Muscle of back (tissue), 11 donors: Measurements from ENCODE around the gene RAD51D. TPM values are rescaled to one million over a fixed set of nuclear protein-coding genes. Genes with fewer than 3 reads are reported as not detected.
A peak's percentile ranks its signal among the peaks of the same experiment; 100 is the strongest.
"Not testable (repeated sequence)": the region's sequence is repeated elsewhere in the genome, so short reads cannot be mapped to it uniquely, and the experiment has no call there.

ENCODE experiments used
- DNase-seq, 3 donors: peaks; one replicate each; pipeline versions ENCODE4 v3.0.0 to v3.0.0-alpha.2; 2013
- polyA plus RNA-seq, 10 donors: library from polyadenylated mRNA; unstranded; fragments of 120-200 nt; gene quantifications; one replicate each; pipeline ENCODE4 v1.2.1, GENCODE V29; 2013; ENCODE audit not compliant: insufficient read length in 10 of 10

Gene RAD51D
- polyA plus RNA-seq, 10 donors = 4.4 to 8.4 (median 7.1) TPM

DNA sequence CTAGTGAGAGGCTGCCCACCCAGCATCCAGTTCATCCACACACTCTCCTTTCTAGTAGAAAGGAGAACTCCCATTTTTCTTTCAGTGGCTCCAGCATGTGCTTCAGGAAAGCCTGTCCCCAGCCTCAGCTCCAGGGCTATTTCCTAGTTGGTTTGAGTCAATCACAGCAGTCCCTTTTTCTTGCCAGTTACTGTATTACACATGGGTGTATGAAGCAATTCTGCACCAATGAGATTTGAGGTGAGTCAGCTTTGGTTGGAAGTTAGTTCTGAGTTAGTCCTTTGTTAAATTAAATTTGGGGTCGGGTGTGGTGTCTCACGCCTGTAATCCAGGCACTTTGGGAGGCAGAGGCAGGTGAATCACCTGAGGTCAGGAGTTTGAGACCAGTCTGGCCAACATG lies 24.8 kb downstream of the RAD51D start:
- peak in 1 of 3 donors; percentile 28 for DNase-seq

DNA sequence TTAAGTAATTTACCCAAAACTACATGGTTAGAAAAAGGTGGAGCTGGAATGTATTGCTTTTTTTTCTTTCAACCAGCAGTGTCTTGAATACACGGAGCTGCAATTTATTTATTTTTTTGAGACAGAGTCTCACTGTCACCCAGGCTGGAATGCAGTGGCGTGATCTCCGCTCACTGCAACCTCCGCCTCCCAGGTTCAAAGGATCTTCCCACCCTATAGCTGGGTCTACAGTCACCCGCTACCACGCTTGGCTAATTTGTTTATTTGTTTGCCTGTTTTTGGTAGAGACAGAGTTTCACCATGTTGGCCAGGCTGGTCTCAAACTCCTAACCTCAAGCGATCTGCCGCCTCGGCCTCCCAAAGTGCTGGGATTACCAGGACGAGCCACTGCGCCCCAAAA lies 29.0 kb downstream of the RAD51D start:
- DNase-seq = not testable (repeated sequence)

DNA sequence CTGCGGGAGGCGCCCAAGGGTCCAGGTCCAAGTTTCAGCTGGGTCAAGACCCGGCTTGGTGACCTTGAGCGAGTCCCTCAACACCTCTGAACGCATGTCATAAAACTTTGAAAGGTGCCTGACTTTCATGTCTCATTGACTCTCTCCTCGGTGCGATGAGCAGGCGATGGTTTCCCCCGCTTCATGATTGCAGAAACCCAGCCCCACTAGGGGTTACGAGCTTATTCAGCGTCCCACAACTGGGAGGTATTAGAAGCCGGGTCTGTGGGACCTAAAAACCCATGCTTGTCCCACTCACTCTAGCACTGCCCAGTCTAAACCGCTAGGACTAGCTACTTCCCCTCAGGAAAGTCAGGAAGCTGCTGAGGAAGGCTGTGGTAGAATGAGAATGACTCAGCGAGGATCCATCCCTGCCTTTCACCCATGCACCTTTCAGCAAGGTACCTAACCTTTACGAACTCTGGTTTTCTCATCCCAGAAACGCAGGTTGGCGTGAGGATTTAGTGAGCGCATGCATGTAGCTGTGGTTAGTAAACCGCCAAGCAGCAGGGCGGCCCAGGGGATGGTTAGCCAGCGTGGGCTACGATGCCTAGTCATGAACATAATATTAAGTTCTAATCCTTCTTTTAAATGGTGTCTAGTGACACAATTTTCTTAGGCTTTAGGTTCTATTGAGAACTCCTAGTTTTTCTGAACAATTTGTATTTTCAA lies 29.9 kb downstream of the RAD51D start:
- peak in 1 of 3 donors; percentile 15 for DNase-seq

DNA sequence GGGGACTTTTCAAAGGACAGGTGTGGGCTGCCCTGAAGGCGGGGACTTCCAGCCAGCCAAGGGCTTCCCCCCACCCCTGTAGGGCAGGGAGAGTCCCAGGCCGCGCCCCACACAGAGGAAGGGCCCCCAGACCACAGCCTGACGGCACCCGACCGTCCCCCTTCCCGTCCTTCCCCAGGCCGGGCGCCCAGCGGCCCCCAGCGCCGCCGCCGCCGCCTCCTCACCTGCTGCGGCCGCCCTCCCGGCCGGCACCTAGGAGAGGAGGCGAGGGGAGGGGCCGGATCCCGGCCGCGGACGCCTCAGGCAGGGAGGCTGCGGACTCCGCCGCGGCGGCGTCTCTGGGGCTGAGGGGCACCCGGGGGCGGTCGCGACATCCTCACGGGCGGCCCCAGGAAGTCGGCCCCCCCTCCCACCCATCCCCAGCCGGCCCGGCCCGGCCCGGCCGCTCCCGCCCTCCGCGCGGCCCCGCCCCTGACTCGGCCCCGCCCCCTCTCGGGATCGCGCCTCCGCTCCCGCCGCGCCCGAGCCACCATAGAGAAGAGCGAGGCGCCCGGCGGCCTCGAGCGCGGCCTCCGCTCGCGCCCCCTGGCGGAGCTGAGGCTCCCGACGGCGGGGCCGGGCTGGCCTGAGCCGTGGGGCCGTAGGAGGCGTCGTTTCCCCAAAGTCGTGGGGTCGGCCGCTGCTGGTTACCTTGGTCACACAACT lies 30.6 kb downstream of the RAD51D start:
- DNase-seq = peak; percentile 77 to 93 (median 90)

DNA sequence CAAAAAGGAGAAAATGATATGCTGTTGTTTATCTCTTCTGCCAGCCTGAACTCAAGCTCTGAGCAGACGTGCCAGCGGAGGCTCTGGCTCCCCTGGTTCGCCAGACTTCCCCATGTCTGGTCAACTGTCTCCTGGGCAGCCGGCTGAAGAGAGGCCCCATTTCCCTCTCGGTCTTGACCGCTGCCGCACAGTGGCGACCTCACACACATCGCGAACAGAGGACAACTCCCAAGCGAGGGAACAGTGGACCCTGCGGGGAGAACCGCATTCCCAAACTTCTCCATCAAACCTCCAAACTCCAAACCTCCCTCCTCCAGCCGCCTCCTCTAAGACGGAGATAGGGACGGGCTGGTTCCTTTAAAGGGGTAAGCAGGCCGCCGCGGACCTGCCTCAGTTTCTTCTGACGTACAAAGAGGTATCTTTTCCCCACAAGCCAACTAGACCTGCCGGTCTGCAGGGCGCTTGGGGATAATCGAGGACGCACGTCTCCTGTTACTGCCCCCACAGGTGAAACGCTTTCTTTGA lies 31.2 kb downstream of the RAD51D start:
- DNase-seq = peak; percentile 8 to 76 (median 46)

- DNase-seq = peak in 1 of 3 donors; percentile 0
Measured at GRCh38 chr17:35087731-35088355, 31.8 kb downstream of the RAD51D start.

GRCh38 chr17:35086931-35087573 lies 32.6 kb downstream of the RAD51D start:
- DNase-seq = no peak

GRCh38 chr17:35086164-35086563 lies 33.5 kb downstream of the RAD51D start:
- DNase-seq = no peak

GRCh38 chr17:35084987-35085386 lies 34.7 kb downstream of the RAD51D start:
- peak in 1 of 3 donors; percentile 6 for DNase-seq

DNA sequence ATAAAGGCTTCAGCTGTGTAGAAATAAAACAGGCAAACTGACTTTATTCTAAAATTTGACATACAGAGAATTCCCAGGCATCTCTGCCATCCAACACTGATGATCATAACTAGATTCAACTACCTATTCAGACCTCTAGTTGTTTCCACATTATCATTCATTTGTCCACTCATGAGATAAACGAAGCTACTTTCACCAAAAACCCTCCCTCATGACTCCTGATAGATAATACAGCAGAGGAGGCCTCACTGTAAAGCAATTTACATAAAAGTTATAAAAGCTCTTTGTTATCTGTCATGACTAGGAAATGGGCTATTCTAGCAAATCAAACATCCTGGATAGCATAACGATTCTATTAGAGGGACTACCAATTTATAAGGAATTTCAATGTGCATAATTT lies 36.6 kb downstream of the RAD51D start:
- DNase-seq = no peak

GRCh38 chr17:35082073-35082657 lies 37.5 kb downstream of the RAD51D start:
- DNase-seq = peak in 1 of 3 donors; percentile 70

GRCh38 chr17:35081638-35082037 lies 38.0 kb downstream of the RAD51D start:
- no peak for DNase-seq

DNA sequence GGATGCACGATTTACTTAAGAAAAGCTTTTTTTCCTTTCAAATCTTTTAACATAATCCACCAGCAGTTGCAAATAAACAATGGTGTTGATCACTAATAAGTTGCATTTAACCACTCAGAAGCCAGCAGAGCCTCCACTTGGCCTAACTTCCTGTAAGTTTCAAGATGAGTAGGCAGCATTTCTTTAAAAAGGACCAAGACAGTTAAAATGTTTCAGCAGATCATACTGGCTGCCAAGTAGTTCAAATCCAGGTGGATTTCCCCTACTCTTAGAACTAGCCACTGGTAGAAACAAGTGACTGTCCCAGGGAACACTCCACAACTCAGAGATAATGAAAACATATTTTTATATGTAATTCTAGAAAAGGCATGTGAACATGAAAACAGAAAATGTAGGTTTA lies 39.1 kb downstream of the RAD51D start:
- DNase-seq = no peak

- DNase-seq = no peak
Measured at GRCh38 chr17:35079547-35080423, 39.9 kb downstream of the RAD51D start.

GRCh38 chr17:35076874-35077273 lies 42.8 kb downstream of the RAD51D start:
- DNase-seq = no peak

DNA sequence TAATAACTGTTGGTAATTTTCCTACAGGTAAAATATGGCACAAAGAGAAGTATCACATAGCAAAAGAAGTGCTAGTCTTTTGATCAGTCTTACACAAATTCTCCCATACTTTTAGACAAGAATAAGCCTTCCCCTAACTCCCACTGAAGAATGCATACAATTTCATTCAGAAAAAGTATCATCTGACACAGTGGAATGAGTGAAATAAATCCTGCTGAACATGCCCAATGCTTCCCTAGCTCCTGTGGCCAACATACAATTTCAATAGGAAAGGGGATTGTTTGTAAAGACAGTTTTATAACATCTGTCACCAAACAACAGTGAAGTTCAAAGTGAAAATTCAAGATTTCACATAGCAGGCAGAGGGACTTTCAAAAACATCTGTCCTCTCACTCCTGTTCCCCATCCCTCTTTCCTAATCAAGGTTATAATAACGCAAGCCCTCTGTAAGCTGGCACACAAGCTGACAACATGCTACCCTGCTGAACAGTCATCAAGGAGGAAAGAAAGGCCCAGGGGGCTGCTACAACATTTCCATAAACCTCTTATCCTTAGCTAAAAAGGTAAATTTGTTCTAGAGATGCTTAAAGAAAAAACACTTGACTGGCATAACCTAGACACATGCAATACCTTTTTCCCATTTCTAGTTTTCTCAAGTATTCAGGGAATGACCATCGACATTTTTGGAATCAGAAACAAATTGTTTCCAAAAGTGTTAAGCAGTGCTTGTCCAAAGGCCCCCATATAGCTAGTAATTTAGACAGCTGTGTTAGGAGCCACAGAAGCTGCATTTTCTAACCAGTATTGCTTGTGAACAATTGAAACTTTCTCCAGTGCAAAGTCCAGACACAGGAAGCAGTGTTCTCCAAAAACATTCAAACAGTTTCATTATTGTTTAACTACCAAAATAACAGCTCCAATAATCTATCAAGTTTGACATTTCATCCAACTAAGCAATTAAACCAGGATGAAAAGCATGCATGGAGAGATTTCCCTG lies 44.7 kb downstream of the RAD51D start:
- DNase-seq = no peak

DNA sequence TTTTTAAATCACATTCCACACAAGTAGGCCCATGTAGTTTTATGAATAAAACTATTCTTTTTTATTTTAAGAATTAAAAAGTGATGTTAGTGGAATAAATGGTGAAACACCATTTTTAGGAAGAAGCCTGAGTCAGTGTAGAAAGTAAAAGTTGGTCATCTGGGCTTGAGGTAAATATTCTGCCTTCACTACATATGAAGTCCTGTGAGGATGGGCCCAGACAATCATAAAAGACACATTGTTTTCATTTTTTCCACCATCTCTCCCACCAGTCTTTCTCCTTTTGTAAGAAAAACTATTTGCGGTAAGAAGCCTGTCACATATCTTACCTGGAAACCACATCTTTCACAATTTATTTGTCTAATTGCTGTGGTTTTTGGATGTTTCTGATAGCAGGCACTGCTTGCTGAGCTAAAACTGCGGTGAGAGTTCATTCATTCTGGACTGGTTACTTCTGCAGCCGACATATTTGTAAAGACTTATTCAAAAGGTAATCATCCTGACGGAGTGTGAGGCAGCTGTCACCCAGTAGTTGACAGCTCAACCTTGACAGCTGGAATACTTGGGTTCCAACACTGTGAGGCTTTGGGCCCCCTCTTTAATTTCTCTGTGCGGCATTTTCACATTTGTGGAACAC lies 45.6 kb downstream of the RAD51D start:
- no peak for DNase-seq

- DNase-seq = no peak
Measured at GRCh38 chr17:35073183-35073790, 46.4 kb downstream of the RAD51D start.
